HepG2 (cell line): ENCODE results near the gene FAM168A. TPM values are rescaled to one million over a fixed set of nuclear protein-coding genes. Genes with fewer than 3 reads are reported as not detected.

Experiments used
- CBX5 ChIP-seq: sonication (generic); formaldehyde crosslinking; IDR thresholded peaks from 2 replicates; pipeline ENCODE4 v1.4.0; 2020; ENCODE audit warnings: missing genetic modification reagents, borderline replicate concordance
- ELF1 ChIP-seq: sonication (generic); formaldehyde crosslinking; IDR thresholded peaks from 2 replicates; pipeline ENCODE4 v1.4.0; 2020; ENCODE audit warnings: missing genetic modification reagents
- FOXA1 ChIP-seq, 2 experiments: fragments of 450-650 bp in 1 of 2; sonication (generic) in 1 of 2; formaldehyde crosslinking in 1 of 2; IDR thresholded peaks; 2 replicates each; pipeline versions ENCODE4 v1.4.0 to v1.6.1; 2016 to 2020; ENCODE audit warnings: missing genetic modification reagents in 1 of 2
- FOXA3 ChIP-seq: IDR thresholded peaks from 2 replicates; pipeline ENCODE4 v1.6.1; 2016; ENCODE audit warnings: missing genetic modification reagents, missing compliant biosample characterization
- HNF4G ChIP-seq, 2 experiments: sonication (generic) in 1 of 2; formaldehyde crosslinking in 1 of 2; IDR thresholded peaks; 2 replicates each; pipeline versions ENCODE4 v1.4.0 to v1.6.1; 2011 to 2020; ENCODE audit warnings: borderline replicate concordance in 2 of 2, low read depth in 2 of 2, mild to moderate bottlenecking in 2 of 2, low read length in 1 of 2, missing genetic modification reagents in 1 of 2, moderate library complexity in 1 of 2
- HOXA5 ChIP-seq: sonication (generic); formaldehyde crosslinking; IDR thresholded peaks from 2 replicates; pipeline ENCODE4 v1.4.0; 2020; ENCODE audit warnings: missing genetic modification reagents
- SMC3 ChIP-seq: IDR thresholded peaks from 2 replicates; pipeline ENCODE4 v1.6.1; 2011; ENCODE audit warnings: low read length, improper control_type of control experiment
- SYNCRIP ChIP-seq: fragments of 200-400 bp; formaldehyde crosslinking; IDR thresholded peaks from 2 replicates; pipeline ENCODE4 v1.6.1; 2018; ENCODE audit warnings: mild to moderate bottlenecking, low read depth, low read length; ENCODE audit not compliant: insufficient read depth
- ZC3H13 ChIP-seq: sonication (generic); formaldehyde crosslinking; IDR thresholded peaks from 2 replicates; pipeline ENCODE4 v1.8.1; 2023; ENCODE audit warnings: mild to moderate bottlenecking, missing genetic modification reagents, moderate library complexity
- ZFX ChIP-seq: sonication (generic); formaldehyde crosslinking; IDR thresholded peaks from 2 replicates; pipeline ENCODE4 v1.4.0; 2020; ENCODE audit warnings: mild to moderate bottlenecking, low read depth, missing genetic modification reagents, moderate library complexity
- ZMYM2 ChIP-seq: sonication (generic); formaldehyde crosslinking; IDR thresholded peaks from 2 replicates; pipeline ENCODE4 v1.8.0; 2022; ENCODE audit warnings: mild to moderate bottlenecking, missing genetic modification reagents
- ZNF331 ChIP-seq: sonication (generic); formaldehyde crosslinking; IDR thresholded peaks from 2 replicates; pipeline ENCODE4 v1.4.0; 2020; ENCODE audit warnings: missing genetic modification reagents
- ZNF407 ChIP-seq: sonication (generic); formaldehyde crosslinking; IDR thresholded peaks from one replicate; pipeline ENCODE4 v1.5.1; 2020; ENCODE audit warnings: mild to moderate bottlenecking, missing genetic modification reagents; ENCODE audit errors: not compliant biosample characterization
- ZNF441 ChIP-seq: sonication (generic); formaldehyde crosslinking; IDR thresholded peaks from 2 replicates; pipeline ENCODE4 v1.7.0; 2021; ENCODE audit warnings: missing genetic modification reagents, borderline replicate concordance
- ZSCAN30 ChIP-seq: sonication (generic); formaldehyde crosslinking; IDR thresholded peaks from 2 replicates; pipeline ENCODE4 v1.5.0; 2020; ENCODE audit warnings: mild to moderate bottlenecking, missing genetic modification reagents
- polyA plus RNA-seq, 8 experiments: library from polyadenylated mRNA; depleted of rRNA in 3 of 8; stranded (reverse) in 7 of 8; unstranded in 1 of 8; fragments of >200 nt; fragmentation: Illumina TruSeq in 4 of 8; extraction: Trizol in 4 of 8; gene quantifications; 2 replicates each; pipeline versions ENCODE4 v1.2.1 to v1.2.3, GENCODE V29; 2011 to 2016; ENCODE audit warnings: low read depth in 4 of 8, missing spikeins in 1 of 8, mixed read lengths in 1 of 8; ENCODE audit not compliant: insufficient read depth in 1 of 8
- total RNA-seq, 5 experiments: library from RNA; depleted of rRNA; stranded (reverse); fragments of >200 nt; fragmentation: Illumina TruSeq; extraction: Trizol; gene quantifications; 2 replicates each; pipeline ENCODE4 v1.2.3, GENCODE V29; 2016; ENCODE audit warnings: low read depth in 1 of 5
- TF ChIP-seq, protein P1 (sequence below): sonication (generic); formaldehyde crosslinking; IDR thresholded peaks from 2 replicates; pipeline ENCODE4 v1.5.0; 2020; ENCODE audit warnings: mild to moderate bottlenecking, missing genetic modification reagents
- TF ChIP-seq, protein P2 (sequence below): IDR thresholded peaks from 2 replicates; pipeline ENCODE4 v1.6.1; 2016; ENCODE audit warnings: missing biosample characterization, missing genetic modification reagents, low read depth

FAM168A gene
- total and polyA plus RNA-seq, 2 of the 13 experiments (the other 11 are each of a cell fraction or from before 2014, with no cell fraction given): 13.9 to 15.8 TPM

GRCh38 chr11:73578592-73579185 lies 19.2 kb downstream of the FAM168A start (continued):
- TF ChIP-seq HNF4G (IDR thresholded peaks at IDR 0.05; ENCODE audit: borderline replicate concordance, low read depth, low read length) (no peak), HNF4G (CRISPR knock-in tag; IDR thresholded peaks at IDR 0.05; ENCODE audit: borderline replicate concordance, low read depth) (no peak), ZNF407 (CRISPR knock-in tag) (no peak), ZFX (CRISPR knock-in tag) (no peak), CBX5 (CRISPR knock-in tag) (no peak), SMC3 (no peak), ZNF441 (CRISPR knock-in tag) (no peak), HOXA5 (CRISPR knock-in tag) (peak; percentile 94), ZMYM2 (CRISPR knock-in tag) (no peak), FOXA1 (IDR thresholded peaks at IDR 0.05) (no peak), FOXA1 (CRISPR knock-in tag; IDR thresholded peaks at IDR 0.05) (peak; percentile 67; the same call in 1 of the 2 replicates), ZNF331 (CRISPR knock-in tag) (peak; percentile 17; the same call in 1 of the 2 replicates), ZSCAN30 (CRISPR knock-in tag) (no peak), SYNCRIP (no peak), ZC3H13 (CRISPR knock-in tag) (no peak), ELF1 (0 out of 2 replicates have a peak, but pooled peaks have one; percentile 14), FOXA3 (CRISPR knock-in tag) (peak; percentile 44; the same call in 1 of the 2 replicates)
- TF ChIP-seq, protein P1, sequence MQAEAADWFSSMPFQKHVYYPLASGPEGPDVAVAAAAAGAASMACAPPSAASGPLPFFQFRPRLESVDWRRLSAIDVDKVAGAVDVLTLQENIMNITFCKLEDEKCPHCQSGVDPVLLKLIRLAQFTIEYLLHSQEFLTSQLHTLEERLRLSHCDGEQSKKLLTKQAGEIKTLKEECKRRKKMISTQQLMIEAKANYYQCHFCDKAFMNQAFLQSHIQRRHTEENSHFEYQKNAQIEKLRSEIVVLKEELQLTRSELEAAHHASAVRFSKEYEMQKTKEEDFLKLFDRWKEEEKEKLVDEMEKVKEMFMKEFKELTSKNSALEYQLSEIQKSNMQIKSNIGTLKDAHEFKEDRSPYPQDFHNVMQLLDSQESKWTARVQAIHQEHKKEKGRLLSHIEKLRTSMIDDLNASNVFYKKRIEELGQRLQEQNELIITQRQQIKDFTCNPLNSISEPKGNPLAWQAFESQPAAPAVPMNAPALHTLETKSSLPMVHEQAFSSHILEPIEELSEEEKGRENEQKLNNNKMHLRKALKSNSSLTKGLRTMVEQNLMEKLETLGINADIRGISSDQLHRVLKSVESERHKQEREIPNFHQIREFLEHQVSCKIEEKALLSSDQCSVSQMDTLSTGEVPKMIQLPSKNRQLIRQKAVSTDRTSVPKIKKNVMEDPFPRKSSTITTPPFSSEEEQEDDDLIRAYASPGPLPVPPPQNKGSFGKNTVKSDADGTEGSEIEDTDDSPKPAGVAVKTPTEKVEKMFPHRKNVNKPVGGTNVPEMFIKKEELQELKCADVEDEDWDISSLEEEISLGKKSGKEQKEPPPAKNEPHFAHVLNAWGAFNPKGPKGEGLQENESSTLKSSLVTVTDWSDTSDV (CRISPR knock-in tag): no peak
- TF ChIP-seq, protein P2, sequence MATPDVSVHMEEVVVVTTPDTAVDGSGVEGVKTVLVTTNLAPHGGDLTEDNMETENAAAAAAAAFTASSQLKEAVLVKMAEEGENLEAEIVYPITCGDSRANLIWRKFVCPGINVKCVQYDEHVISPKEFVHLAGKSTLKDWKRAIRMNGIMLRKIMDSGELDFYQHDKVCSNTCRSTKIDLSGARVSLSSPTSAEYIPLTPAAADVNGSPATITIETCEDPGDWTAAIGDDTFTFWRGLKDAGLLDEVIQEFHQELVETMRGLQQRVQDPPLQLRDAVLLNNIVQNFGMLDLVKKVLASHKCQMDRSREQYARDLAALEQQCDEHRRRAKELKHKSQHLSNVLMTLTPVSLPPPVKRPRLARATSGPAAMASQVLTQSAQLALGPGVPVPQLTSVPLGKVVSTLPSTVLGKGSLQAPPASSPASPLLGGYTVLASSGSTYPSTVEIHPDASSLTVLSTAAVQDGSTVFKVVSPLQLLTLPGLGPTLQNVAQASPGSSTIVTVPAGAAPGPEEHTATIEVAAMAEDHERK (CRISPR knock-in tag): no peak
